Measurements from ENCODE around the gene TCTN1.
"Not testable (repeated sequence)": the region's sequence is repeated elsewhere in the genome, so short reads cannot be mapped to it uniquely, and the experiment has no call there.

TCTN1 gene

GRCh38 chr12:110613771-110614684, at the start of gene TCTN1:
TCTN1 (plus strand) TSS chr12:110614129; CDS start chr12:110614183, 54 bp downstream.
- H3K4me3 Mint-ChIP-seq: peak within 1 kb of the TSS; percentile 83 to 89 (median 84)
- no peak for TF ChIP-seq CTCF (IDR thresholded peaks at IDR 0.05; ENCODE audit: unreplicated experiment in 3 of 3)
- H3K9me3 Mint-ChIP-seq: no peaks in the 10 kb centered on the region
- no peaks in the 10 kb centered on the region for H3K27me3 Mint-ChIP-seq (ENCODE audit: low read depth)
- H3K36me3 Mint-ChIP-seq (ENCODE audit: low read depth): peaks cover 6% of the 10 kb centered on the region
- peak within 1 kb of the TSS in 2 of 3 experiments; percentile 64 to 75 for H3K27ac Mint-ChIP-seq
- H3K4me1 Mint-ChIP-seq: no peaks in the 10 kb centered on the region

GRCh38 chr12:110564471-110564991, 49.4 kb upstream of the TCTN1 start:
- Mint-ChIP-seq H3K27ac (peak overlapping the region; percentile 73 to 80 (median 75)), H3K9me3 (peaks cover under 1% of the 10 kb centered on the region), H3K4me1 (peaks cover 24% of the 10 kb centered on the region), H3K27me3 (ENCODE audit: low read depth) (no peaks in the 10 kb centered on the region), H3K4me3 (no peak overlapping the region), H3K36me3 (ENCODE audit: low read depth) (peaks cover 3% of the 10 kb centered on the region)
- no peak for TF ChIP-seq CTCF (IDR thresholded peaks at IDR 0.05; ENCODE audit: unreplicated experiment in 3 of 3)

- Mint-ChIP-seq H3K36me3 (ENCODE audit: low read depth) (peaks cover 12% of the 10 kb centered on the region), H3K9me3 (peaks cover 8% of the 10 kb centered on the region), H3K27ac (peak overlapping the region in 2 of 3 experiments; percentile 29 to 68), H3K27me3 (ENCODE audit: low read depth) (no peaks in the 10 kb centered on the region), H3K4me1 (peaks cover 16% of the 10 kb centered on the region), H3K4me3 (no peak overlapping the region)
- TF ChIP-seq CTCF (IDR thresholded peaks at IDR 0.05; ENCODE audit: unreplicated experiment in 3 of 3): no peak
These were observed 47.7 kb upstream of the TCTN1 start for GRCh38 chr12:110565894-110566871.

- TF ChIP-seq CTCF (IDR thresholded peaks at IDR 0.05; ENCODE audit: unreplicated experiment in 3 of 3): no peak
- Mint-ChIP-seq H3K36me3 (ENCODE audit: low read depth) (peaks cover 20% of the 10 kb centered on the region), H3K27ac (peak overlapping the region in 1 of 3 experiments; percentile 68), H3K4me1 (peaks cover 16% of the 10 kb centered on the region), H3K4me3 (no peak overlapping the region), H3K27me3 (ENCODE audit: low read depth) (no peaks in the 10 kb centered on the region), H3K9me3 (peaks cover 15% of the 10 kb centered on the region)
These were observed 46.9 kb upstream of the TCTN1 start for GRCh38 chr12:110566993-110567392.

GRCh38 chr12:110568752-110569151, 45.2 kb upstream of the TCTN1 start:
- TF ChIP-seq CTCF (IDR thresholded peaks at IDR 0.05; ENCODE audit: unreplicated experiment in 3 of 3): no peak
- no peak overlapping the region for H3K27ac Mint-ChIP-seq
- H3K4me1 Mint-ChIP-seq: peaks cover 14% of the 10 kb centered on the region

GRCh38 chr12:110569838-110570237, 44.1 kb upstream of the TCTN1 start:
- Mint-ChIP-seq H3K9me3 (peaks cover 20% of the 10 kb centered on the region), H3K27ac (peak overlapping the region in 1 of 3 experiments; percentile 73), H3K36me3 (ENCODE audit: low read depth) (peaks cover 25% of the 10 kb centered on the region)
- not testable (repeated sequence) for H3K4me1 Mint-ChIP-seq; H3K4me3 Mint-ChIP-seq; H3K27me3 Mint-ChIP-seq (ENCODE audit: low read depth)

More at GRCh38 chr12:110568752-110569151, 45.2 kb upstream of the TCTN1 start:
- no peaks in the 10 kb centered on the region for H3K27me3 Mint-ChIP-seq (ENCODE audit: low read depth)
- no peak overlapping the region for H3K4me3 Mint-ChIP-seq
- H3K9me3 Mint-ChIP-seq: peaks cover 20% of the 10 kb centered on the region
- peaks cover 25% of the 10 kb centered on the region for H3K36me3 Mint-ChIP-seq (ENCODE audit: low read depth)

- H3K27ac Mint-ChIP-seq; H3K4me3 Mint-ChIP-seq; H3K4me1 Mint-ChIP-seq; H3K27me3 Mint-ChIP-seq (ENCODE audit: low read depth): not testable (repeated sequence)
- Mint-ChIP-seq H3K36me3 (ENCODE audit: low read depth) (peaks cover 25% of the 10 kb centered on the region), H3K9me3 (peaks cover 20% of the 10 kb centered on the region)
These were observed 43.1 kb upstream of the TCTN1 start for GRCh38 chr12:110570798-110571197.
